GM12878 (cell line): ENCODE measurements around the gene OXCT1. TPM values are rescaled to one million over a fixed set of nuclear protein-coding genes. Genes with fewer than 3 reads are reported as not detected.

ENCODE experiments used
- ATAC-seq: fragments of 200-7000 bp; cut with Tn5 transposase; 3 replicates; pipeline ENCODE4 v1.9.1; 2020; ENCODE audit warnings: mild to moderate bottlenecking, moderate library complexity
- BruUV-seq: library from RNA; stranded (reverse); fragments of 400-500 nt; replicated peaks from 2 replicates; lab custom pipeline; 2021; lab: Mats Ljungman, UMichigan
- CTCF ChIA-PET: fragments of 300-600 bp; sonication (Branson Sonifier 250); formaldehyde crosslinking; extraction: SDS; loops from one replicate; lab custom pipeline; 2021; ENCODE audit warnings: inconsistent platforms; lab: Yijun Ruan, JAX
- POLR2A ChIA-PET: fragments of 350-600 bp; formaldehyde crosslinking; extraction: SDS; loops from one replicate; lab custom pipeline; 2021; ENCODE audit warnings: inconsistent platforms; lab: Charles Lee
- RAD21 ChIA-PET: fragments of 300-600 bp; sonication (Branson Sonifier 250); formaldehyde crosslinking; loops from one replicate; lab custom pipeline; 2023; ENCODE audit warnings: antibody characterized with exemption; ENCODE audit not compliant: unreplicated experiment; lab: Charles Lee
- SMC1A ChIA-PET: fragments of 300-600 bp; sonication (Branson Sonifier 250); formaldehyde crosslinking; loops from one replicate; lab custom pipeline; 2023; ENCODE audit not compliant: unreplicated experiment, uncharacterized antibody; lab: Charles Lee
- DNase-seq: peaks from one replicate; pipeline ENCODE4 v3.0.0-alpha.2; 2011; ENCODE audit warnings: low read depth, low spot score
- FAIRE-seq: peaks from 3 replicates; lab custom pipeline; 2011; peaks lifted over from hg19 to GRCh38; lab: Jason Lieb, UNC
- H2AFZ ChIP-seq: 2 replicates; pipeline ENCODE4 v1.6.0; 2011; ENCODE audit warnings: low read depth, low read length, control low read depth; ENCODE audit not compliant: control insufficient read depth
- H3K27ac ChIP-seq: 2 replicates; pipeline ENCODE4 v1.5.1; 2011; ENCODE audit warnings: control low read depth; ENCODE audit not compliant: control insufficient read depth, insufficient read depth
- H3K27me3 ChIP-seq, 2 experiments: replicated peaks in 1 of 2; 2 replicates each; pipeline versions ENCODE4 v1.6.0 to v1.6.1; 2011; ENCODE audit warnings: low read length in 1 of 2; ENCODE audit not compliant: control insufficient read depth in 2 of 2, insufficient read depth in 2 of 2
- H3K36me3 ChIP-seq, 2 experiments: 2 replicates each; pipeline ENCODE4 v1.5.1; 2011; ENCODE audit warnings: low read length in 1 of 2; ENCODE audit not compliant: control insufficient read depth in 2 of 2, insufficient read depth in 2 of 2
- H3K4me1 ChIP-seq: 2 replicates; pipeline ENCODE4 v1.6.1; 2011; ENCODE audit warnings: mild to moderate bottlenecking, low read length, moderate library complexity, mixed read lengths; ENCODE audit not compliant: control insufficient read depth, insufficient read depth
- H3K4me2 ChIP-seq: 2 replicates; pipeline ENCODE4 v1.6.0; 2011; ENCODE audit warnings: control low read depth; ENCODE audit not compliant: control insufficient read depth, insufficient read depth
- H3K4me3 ChIP-seq: fragments of 200-600 bp; sonication (generic); 2 replicates; pipeline ENCODE4 v1.5.1; 2016
- H3K79me2 ChIP-seq: 2 replicates; pipeline ENCODE4 v1.6.0; 2011; ENCODE audit warnings: low read length; ENCODE audit not compliant: control insufficient read depth, insufficient read depth
- H3K9ac ChIP-seq: 2 replicates; pipeline ENCODE4 v1.8.0; 2011; ENCODE audit warnings: low read length, control low read depth, mixed read lengths; ENCODE audit not compliant: control insufficient read depth, insufficient read depth
- H3K9me3 ChIP-seq: replicated peaks from 3 replicates; pipeline ENCODE4 v1.5.1; 2011; ENCODE audit warnings: mild to moderate bottlenecking, low read length; ENCODE audit not compliant: control insufficient read depth, insufficient read depth
- H4K20me1 ChIP-seq: 2 replicates; pipeline ENCODE4 v1.6.0; 2011; ENCODE audit not compliant: control insufficient read depth, insufficient read depth
- ASH2L ChIP-seq: fragments of 300-600, 200-600 bp; sonication (generic); IDR thresholded peaks from 2 replicates; pipeline ENCODE4 v1.6.1; 2017; ENCODE audit warnings: low read depth, mild to moderate bottlenecking, borderline replicate concordance
- BCL3 ChIP-seq: IDR thresholded peaks from 2 replicates; pipeline ENCODE4 v1.6.1; 2011; ENCODE audit warnings: borderline replicate concordance, low read depth, mild to moderate bottlenecking, moderate library complexity, low read length; ENCODE audit not compliant: insufficient read depth, poor library complexity, severe bottlenecking
- BMI1 ChIP-seq: fragments of 450-650 bp; IDR thresholded peaks from 2 replicates; pipeline ENCODE4 v1.6.1; 2016; ENCODE audit warnings: mild to moderate bottlenecking, moderate library complexity, borderline replicate concordance
- CHD2 ChIP-seq: IDR thresholded peaks from 2 replicates; pipeline ENCODE4 v1.6.1; 2011; ENCODE audit warnings: low read depth, low read length, improper control_type of control experiment, borderline replicate concordance
- FOXK2 ChIP-seq: fragments of 450-650 bp; IDR thresholded peaks from 2 replicates; pipeline ENCODE4 v1.6.1; 2017; ENCODE audit warnings: mild to moderate bottlenecking, moderate library complexity
- JUNB ChIP-seq: IDR thresholded peaks from 2 replicates; pipeline ENCODE4 v1.6.1; 2016; ENCODE audit warnings: antibody characterized with exemption, mild to moderate bottlenecking
- RAD21 ChIP-seq: IDR thresholded peaks from 2 replicates; pipeline ENCODE4 v1.6.1; 2011; ENCODE audit warnings: mild to moderate bottlenecking, low read depth, low read length, moderate library complexity; ENCODE audit not compliant: insufficient read depth
- RELA ChIP-seq: fragments of 450-650 bp; IDR thresholded peaks from 2 replicates; pipeline ENCODE4 v1.8.0; 2014; ENCODE audit warnings: borderline replicate concordance; ENCODE audit not compliant: partially characterized antibody
- SPI1 ChIP-seq: IDR thresholded peaks from 2 replicates; pipeline ENCODE4 v1.6.1; 2011; ENCODE audit warnings: low read depth, mild to moderate bottlenecking, low read length, moderate library complexity, borderline replicate concordance; ENCODE audit not compliant: insufficient read depth
- SRF ChIP-seq, 2 experiments: IDR thresholded peaks; 2 replicates each; pipeline ENCODE4 v1.6.1; 2011; ENCODE audit warnings: low read depth in 2 of 2, low read length in 2 of 2, mild to moderate bottlenecking in 1 of 2, moderate library complexity in 1 of 2
- TCF3 ChIP-seq: IDR thresholded peaks from 2 replicates; pipeline ENCODE4 v1.6.1; 2012; ENCODE audit warnings: low read depth, mild to moderate bottlenecking, low read length, borderline replicate concordance; ENCODE audit not compliant: insufficient read depth
- ZBED1 ChIP-seq: IDR thresholded peaks from 2 replicates; pipeline ENCODE4 v1.6.1; 2016; ENCODE audit warnings: borderline replicate concordance
- WGBS: methylation state at CpG from one replicate; pipeline ENCODE4 v1.1.6; 2016; ENCODE audit warnings: low lambda C conversion rate; ENCODE audit not compliant: insufficient replicate concordance, insufficient coverage; ENCODE audit errors: missing lambda C conversion rate; 5-methylcytosine and 5-hydroxymethylcytosine counted together
- in situ Hi-C: fragments of 300-500 bp; cut with MboI; formaldehyde crosslinking; loops from 9 replicates; pipeline ENCODE4 v1.14.3; 2018; ENCODE audit warnings: mixed read lengths
- intact Hi-C: fragments of 100-400 bp; cut with micrococcal nuclease; formaldehyde crosslinking; loops from one replicate; pipeline ENCODE4 v1.14.2; 2022; ENCODE audit not compliant: unreplicated experiment
- polyA plus RNA-seq, 11 experiments: library from polyadenylated mRNA; depleted of rRNA in 4 of 11; unstranded in 6 of 11; stranded (reverse) in 5 of 11; fragments of >200 nt; fragmentation: Nextera tagmentation in 4 of 11; fragmentation: Illumina TruSeq in 1 of 11; extraction: Ambion mirVana in 4 of 11; extraction: Trizol in 1 of 11; gene quantifications; 1 replicate in 1 of 11; 2 replicates in 10 of 11; pipeline versions ENCODE4 v1.2.1 to v1.2.3, GENCODE V29; 2011 to 2016; ENCODE audit warnings: inconsistent platforms in 2 of 11, missing spikeins in 2 of 11, low read depth in 1 of 11
- total RNA-seq, 4 experiments: library from RNA; depleted of rRNA in 3 of 4; stranded (reverse); fragments of >200 nt in 3 of 4; fragmentation: Illumina TruSeq in 1 of 4; extraction: Trizol in 1 of 4; gene quantifications; 2 replicates each; pipeline versions ENCODE4 v1.2.1 to v1.2.3, GENCODE V29; 2013 to 2021
- TF ChIP-seq, protein P1 (sequence below): IDR thresholded peaks from 2 replicates; pipeline ENCODE4 v1.6.1; 2011; ENCODE audit warnings: low read depth, low read length, improper control_type of control experiment, borderline replicate concordance

OXCT1 gene
- total and polyA plus RNA-seq, 10 of the 15 experiments (the other 5 are each of a cell fraction or from before 2014, with no cell fraction given), result 46.9 to 103 (median 70.5) TPM

DNA sequence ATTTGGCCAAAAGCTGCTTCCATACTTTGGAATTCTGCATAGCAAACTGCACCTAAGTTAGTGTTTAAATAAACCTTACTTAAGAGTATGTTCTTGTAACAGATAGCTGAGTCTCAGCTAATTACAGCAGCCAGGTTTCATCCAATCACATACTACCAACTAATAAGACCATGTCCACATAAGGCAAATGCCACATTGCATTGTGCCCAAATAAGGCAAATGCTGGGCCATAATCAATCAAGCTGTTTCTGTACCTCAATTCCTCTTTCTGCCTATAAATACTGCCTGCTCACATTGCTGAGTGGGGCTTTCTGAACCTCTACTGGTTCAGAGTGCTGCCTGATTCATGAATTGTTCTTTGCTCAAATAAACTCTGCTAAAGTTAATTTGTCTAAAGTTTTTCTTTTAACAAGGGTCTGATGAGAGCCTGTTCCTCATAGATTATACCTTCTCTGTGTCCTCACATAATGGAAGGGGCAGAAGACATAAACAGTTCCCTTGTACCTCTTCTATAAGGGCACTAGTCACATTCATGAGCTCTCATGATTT lies 4.4 kb upstream of the OXCT1 start:
- Histone ChIP-seq H4K20me1 (no peaks in the 10 kb centered on the region), H3K79me2 (peaks cover 9% of the 10 kb centered on the region), H3K36me3 (no peaks in the 10 kb centered on the region), H2AFZ (peak overlapping the region; percentile 39; the same call in 1 of the 2 replicates), H3K4me3 (no peak overlapping the region), H3K4me2 (no peak overlapping the region), H3K9me3 (peaks cover 3% of the 10 kb centered on the region; the same call in 1 of the 3 replicates), H3K27me3 (no peaks in the 10 kb centered on the region), H3K4me1 (peaks cover 6% of the 10 kb centered on the region; the same call in 1 of the 2 replicates), H3K9ac (no peak overlapping the region), H3K27ac (peak overlapping the region; percentile 53; the same call in 1 of the 2 replicates)
- ATAC-seq, result no peak
- peak; percentile 86 to 96 for TF ChIP-seq SRF (IDR thresholded peaks at IDR 0.05; ENCODE audit: low read depth in 2 of 2, low read length in 2 of 2)
- TF ChIP-seq BMI1, result no peak
- ChIA-PET SMC1A (interaction anchor here (0.8 to 1.4 kb wide), 6 partner anchors 9 to 799 kb away, joined by 3 to 5 read pairs (median 3); no protein-coding TSS in a partner anchor), POLR2A (no interaction called here), CTCF (interaction anchor here (3.0 kb wide), 1 partner anchor 18 kb away, joined by 11 read pairs; no protein-coding TSS in a partner anchor), RAD21 (interaction anchor here (0.5 to 1.4 kb wide), 2 partner anchors 49 to 183 kb away, joined by 3 to 4 read pairs; no protein-coding TSS in a partner anchor)
- in situ Hi-C loops, result no loop called here
- no peak for FAIRE-seq
- no peak for DNase-seq
- no TSS peak for BruUV-seq
- intact Hi-C loops, result no loop called here

DNA sequence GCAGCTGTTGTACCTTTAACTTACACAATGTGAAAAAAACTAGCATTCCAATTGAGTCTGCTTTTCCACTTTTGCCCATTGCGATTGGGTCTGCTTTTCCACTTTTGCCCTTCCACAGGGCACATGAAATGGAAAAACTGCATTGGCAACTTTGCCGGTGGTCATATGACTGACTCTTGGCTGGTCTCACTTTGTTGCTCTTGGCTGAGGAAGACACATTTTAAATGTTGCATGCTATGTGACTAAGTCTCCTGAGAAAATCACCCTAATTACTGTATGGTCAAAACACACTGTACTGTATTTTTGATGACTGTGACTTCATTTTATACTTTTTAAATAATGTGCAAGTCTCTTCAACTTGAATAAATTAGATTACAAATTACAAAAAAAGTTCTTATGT lies 1.6 kb upstream of the OXCT1 start:
- POLR2A ChIA-PET, result interaction anchor here (0.9 kb wide), 1 partner anchor 32 kb away, joined by 3 read pairs; the partner anchor contains the start of gene RIMOC1
- intact Hi-C loops, result no loop called here
- no peak overlapping the region for H2AFZ ChIP-seq

More for the DNA sequence above, 1.6 kb upstream of the OXCT1 start:
- no peaks in the 10 kb centered on the region for H3K36me3 ChIP-seq
- H3K4me1 ChIP-seq, result peaks cover 6% of the 10 kb centered on the region
- RAD21 ChIA-PET, result no interaction called here
- TF ChIP-seq, protein P1, sequence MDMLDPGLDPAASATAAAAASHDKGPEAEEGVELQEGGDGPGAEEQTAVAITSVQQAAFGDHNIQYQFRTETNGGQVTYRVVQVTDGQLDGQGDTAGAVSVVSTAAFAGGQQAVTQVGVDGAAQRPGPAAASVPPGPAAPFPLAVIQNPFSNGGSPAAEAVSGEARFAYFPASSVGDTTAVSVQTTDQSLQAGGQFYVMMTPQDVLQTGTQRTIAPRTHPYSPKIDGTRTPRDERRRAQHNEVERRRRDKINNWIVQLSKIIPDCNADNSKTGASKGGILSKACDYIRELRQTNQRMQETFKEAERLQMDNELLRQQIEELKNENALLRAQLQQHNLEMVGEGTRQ, result no peak
- TF ChIP-seq ZBED1 (no peak), ASH2L (no peak), RELA (no peak), SPI1 (no peak), FOXK2 (no peak), JUNB (no peak), RAD21 (no peak), BCL3 (no peak), TCF3 (no peak), CHD2 (no peak)
- TF ChIP-seq, all 136 proteins: peak for 0
- Histone ChIP-seq H3K27ac (no peak overlapping the region), H3K79me2 (peaks cover 26% of the 10 kb centered on the region), H3K4me3 (no peak overlapping the region), H3K4me2 (no peak overlapping the region), H3K9me3 (peaks cover 3% of the 10 kb centered on the region; the same call in 1 of the 3 replicates), H4K20me1 (no peaks in the 10 kb centered on the region), H3K9ac (no peak overlapping the region), H3K27me3 (no peaks in the 10 kb centered on the region)
- FAIRE-seq, result no peak
- in situ Hi-C loops, result no loop called here
- no peak for DNase-seq
- CTCF ChIA-PET, result no interaction called here
- ATAC-seq, result no peak
- no TSS peak for BruUV-seq
- SMC1A ChIA-PET, result no interaction called here
- 94% methylated on average over 2 of the region's 2 CpGs for WGBS
